8988T (cell line): Measurements from ENCODE around the gene IER5.

Experiments
- DNase-seq: peaks from one replicate; pipeline ENCODE4 v3.0.0; 2011

IER5 gene

DNA sequence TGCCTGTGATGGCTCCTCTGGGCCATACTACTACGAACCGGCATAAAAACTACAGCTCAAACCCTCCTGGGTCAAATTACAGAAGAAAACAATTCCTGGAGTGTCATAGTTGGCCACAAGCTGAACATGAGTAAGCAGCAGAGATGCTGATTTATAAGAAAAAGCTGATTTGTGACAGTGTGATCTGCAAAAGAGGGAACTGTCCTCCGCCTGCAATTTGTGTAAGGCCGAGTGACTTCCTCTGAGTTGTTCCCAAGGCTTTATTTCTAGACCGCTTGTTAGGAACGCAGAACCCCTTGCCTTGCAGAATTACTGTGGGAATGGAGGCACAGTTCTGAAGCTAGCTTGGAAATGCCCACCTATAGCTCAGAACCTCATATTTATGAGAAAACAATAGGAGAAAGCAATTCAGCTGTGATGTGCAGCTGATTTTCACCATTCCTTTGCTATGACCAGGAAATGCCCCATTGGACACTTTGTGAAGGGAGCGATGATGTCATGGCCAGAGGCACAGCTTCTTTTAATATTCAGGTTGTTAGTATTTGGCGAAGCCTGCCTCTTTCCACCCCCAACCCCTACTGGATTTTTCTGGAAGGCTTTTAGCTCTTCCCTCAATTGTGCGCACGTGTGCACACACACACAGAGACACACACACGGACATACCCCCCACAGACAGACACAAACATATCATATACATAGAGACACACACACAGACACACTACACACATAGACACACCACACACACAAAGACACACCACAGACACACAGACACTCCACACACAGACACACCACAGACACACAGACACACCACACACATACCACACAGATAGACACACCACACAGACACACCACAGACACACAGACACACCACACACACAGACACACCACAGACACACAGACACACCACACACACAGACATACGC is 47.6 kb downstream of the IER5 start:
- no peak for DNase-seq

DNA sequence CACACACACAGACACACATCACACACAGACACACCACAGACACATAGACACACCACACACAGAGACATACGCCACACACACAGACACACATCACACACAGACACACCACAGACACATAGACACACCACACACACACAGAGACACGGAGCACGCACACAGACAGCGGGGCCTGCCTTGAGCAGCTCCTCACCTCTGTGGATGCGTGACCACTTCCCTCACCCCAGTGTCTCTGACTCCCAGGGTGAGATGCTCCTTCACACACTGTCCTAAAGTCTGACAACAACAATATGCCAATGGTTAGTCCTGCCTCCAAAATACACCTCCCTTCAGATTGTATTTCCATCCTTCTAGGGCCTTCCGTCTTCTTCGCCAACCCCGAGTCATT is 48.2 kb downstream of the IER5 start:
- no peak for DNase-seq

DNA sequence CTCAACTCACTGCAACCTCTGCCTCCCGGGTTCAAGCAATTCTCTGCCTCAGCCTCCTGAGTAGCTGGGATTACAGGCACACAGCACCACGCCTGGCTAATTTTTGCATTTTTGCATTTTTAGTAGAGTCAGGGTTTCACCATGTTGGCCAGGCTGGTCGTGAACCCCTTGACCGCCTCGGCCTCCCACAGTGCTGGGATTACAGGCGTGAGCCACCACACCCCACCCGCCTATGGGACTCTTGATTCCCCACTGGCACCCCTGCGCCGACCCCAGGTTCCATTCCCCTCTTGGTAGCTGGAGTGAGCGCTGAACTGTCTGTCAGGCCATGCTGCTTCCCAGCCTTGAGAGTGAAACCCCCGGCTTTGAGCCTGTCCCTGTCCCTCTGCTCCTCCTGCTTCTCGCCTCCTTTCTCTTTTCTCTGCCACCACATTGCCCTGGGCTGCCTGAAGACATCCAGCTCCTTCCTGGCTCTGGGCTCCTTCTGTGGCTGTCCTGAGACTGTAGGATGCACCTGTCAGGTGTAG is 48.8 kb downstream of the IER5 start:
- no peak for DNase-seq

DNA sequence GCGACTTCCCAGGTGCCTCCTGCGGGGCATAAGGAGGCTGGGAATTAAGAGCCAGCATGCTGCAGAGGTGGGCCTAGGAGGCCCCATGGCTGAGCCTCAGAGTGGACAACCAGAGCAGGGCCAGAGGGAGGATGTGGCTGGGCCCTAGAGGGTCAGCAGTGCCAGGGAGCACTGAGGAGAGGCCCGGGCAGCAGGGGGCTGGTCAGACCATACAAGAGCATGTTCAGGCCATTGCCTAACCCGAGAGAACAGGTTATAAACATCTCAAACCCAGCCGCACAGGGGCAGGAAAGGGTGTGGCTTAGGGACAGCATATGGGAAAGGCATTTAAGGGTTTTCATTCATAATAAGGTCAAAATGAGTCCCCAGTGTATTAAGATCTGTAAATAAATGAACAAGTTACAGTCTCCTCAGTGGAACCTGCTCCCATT is 51.1 kb downstream of the IER5 start:
- no peak for DNase-seq

DNA sequence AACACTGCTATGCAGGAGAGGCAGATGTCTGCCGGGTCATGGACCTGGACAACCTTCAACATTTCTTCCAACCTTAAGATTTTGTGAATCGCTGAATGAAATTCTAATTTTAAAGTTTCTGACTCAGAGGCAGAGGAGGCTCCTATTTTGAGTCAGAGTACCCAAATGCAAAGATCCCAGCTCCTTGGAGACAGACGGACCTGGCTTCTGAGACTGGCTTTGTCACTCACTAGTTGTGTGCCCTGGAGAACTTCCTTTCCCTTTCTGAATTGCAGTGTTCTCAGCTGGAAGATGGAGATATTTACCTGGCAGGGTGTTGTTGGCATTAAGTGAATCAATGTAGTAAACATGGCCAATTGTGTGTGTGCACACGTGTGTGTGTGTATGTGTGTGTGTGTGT is 51.9 kb downstream of the IER5 start:
- DNase-seq, result no peak

DNA sequence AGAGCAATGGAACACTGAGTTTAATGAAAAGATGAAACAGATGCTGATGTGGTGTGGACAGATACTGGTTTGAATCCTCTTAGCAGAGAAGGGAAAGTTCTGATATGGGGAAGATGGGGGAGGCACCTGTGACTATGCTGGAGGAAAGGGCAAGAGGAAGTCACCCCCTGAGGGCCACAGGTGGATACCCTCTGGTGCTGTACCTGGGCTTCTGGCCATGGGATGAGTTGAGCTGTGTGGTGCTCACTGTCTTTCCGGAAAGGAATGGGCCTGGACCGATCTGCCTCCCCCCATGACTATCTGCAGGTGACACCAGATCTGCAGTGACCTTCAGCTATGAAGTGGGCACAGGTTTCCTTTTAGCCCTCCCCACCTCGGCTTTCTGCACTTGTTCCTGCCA is 52.4 kb downstream of the IER5 start:
- DNase-seq, result no peak

DNA sequence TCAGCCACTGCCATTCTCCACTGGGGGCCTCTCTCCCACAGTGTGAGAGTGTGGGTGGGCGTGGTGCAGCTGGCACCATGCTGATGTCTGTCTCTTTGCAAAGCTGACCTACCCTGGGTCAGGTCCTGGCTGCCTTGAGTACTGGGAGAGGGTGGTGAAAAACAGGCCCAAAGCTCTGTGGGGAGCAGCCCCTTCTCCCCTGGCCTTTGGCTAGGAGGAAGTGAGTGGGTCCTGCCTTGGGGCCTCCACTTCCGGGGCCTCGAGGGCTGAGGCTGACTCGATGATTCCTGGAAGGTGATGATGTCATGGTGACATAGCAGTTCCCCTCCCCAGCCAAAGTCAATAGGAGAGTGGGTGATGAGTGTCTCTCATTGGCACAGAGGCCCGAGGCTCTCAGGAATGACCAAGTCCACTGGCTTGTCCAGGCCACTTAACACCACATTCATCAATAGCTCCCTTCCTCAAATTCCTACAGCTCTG is 53.0 kb downstream of the IER5 start:
- DNase-seq, result no peak
